CD4-positive, alpha-beta T cell treated with Interleukin-15 for 1 hour (primary cell): ENCODE data around the gene PIP5K1A.
A peak's percentile ranks its signal among the peaks of the same experiment; 100 is the strongest.
"Not testable (repeated sequence)": the region's sequence is repeated elsewhere in the genome, so short reads cannot be mapped to it uniquely, and the experiment has no call there.

Experiments used
- DNase-seq: peaks from one replicate; pipeline ENCODE4 v3.0.0-alpha.2; 2020

Gene PIP5K1A, protein sequence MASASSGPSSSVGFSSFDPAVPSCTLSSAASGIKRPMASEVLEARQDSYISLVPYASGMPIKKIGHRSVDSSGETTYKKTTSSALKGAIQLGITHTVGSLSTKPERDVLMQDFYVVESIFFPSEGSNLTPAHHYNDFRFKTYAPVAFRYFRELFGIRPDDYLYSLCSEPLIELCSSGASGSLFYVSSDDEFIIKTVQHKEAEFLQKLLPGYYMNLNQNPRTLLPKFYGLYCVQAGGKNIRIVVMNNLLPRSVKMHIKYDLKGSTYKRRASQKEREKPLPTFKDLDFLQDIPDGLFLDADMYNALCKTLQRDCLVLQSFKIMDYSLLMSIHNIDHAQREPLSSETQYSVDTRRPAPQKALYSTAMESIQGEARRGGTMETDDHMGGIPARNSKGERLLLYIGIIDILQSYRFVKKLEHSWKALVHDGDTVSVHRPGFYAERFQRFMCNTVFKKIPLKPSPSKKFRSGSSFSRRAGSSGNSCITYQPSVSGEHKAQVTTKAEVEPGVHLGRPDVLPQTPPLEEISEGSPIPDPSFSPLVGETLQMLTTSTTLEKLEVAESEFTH

DNA sequence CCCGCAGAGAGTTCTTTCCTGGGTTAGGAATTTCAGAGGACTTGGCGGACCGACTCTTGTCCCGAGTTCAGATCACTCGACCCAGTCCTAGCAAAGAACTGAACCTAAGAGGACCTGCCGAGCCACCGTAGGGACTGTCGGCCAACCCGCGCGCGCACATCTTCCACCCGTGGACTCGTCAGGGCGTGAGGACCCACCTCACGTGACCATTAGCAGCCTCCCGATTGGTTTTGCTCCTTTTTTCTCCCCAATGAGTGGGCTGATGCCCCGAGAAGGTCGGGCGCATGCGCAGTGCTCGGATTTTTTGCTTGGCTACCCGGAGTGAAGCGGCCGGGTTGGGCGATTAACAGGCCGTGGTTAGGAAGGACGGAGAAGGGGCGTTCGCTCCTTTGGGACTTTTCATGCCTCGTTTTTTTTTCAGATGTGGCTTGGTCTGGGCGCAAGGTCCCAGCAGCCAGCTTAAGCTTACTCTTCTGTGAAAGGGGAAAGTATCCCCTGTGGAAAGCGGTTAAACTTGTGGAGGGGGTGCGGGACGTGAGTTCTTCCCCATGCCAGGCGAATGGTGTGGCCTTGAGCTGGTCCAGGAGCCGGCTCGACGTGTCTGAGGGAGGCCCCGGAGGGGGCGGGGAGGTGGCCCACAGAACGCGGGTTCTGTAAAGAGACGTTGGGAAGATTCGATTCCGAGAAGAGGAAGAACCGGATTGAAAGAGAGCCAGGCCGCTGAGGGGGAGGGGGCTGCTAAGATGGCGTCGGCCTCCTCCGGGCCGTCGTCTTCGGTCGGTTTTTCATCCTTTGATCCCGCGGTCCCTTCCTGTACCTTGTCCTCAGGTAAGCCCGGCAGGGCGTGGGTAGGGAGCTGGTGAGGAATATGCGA lies at the start of gene PIP5K1A:
Gene PIP5K1A, plus strand, starts transcription at position 299 of the 874 bp plus-strand sequence. Its CDS starts 445 bp downstream, at position 744.
- DNase-seq, result peak; percentile 99

GRCh38 chr1:151156515-151156819 lies 41.9 kb upstream of the PIP5K1A start, which contains the start of gene TNFAIP8L2:
TNFAIP8L2 (plus strand) TSS chr1:151156649; CDS start chr1:151158698, 2,049 bp downstream.
- DNase-seq, result peak; percentile 66

- DNase-seq, result peak; percentile 56
Measured at GRCh38 chr1:151157067-151157531, 41.3 kb upstream of the PIP5K1A start.

DNA sequence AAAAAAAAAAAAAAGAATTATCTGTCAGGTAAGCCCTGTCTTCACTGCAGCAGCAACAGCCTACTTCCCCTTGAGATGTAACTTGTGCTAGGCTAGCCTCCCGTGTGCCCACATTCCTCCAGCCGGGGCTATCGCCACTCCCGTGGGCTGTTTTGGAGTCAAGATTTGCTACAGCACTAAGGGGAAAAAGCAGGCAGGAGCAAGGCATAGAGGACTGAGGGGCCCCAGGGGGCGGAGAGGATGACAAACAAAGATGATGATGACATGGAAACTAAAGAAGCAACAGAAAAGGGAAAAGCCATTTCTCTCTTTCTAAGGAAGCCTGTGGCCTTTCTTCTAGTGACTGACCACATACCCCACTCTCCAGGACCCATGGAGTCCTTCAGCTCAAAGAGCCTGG lies 40.0 kb upstream of the PIP5K1A start:
- DNase-seq, result no peak

DNA sequence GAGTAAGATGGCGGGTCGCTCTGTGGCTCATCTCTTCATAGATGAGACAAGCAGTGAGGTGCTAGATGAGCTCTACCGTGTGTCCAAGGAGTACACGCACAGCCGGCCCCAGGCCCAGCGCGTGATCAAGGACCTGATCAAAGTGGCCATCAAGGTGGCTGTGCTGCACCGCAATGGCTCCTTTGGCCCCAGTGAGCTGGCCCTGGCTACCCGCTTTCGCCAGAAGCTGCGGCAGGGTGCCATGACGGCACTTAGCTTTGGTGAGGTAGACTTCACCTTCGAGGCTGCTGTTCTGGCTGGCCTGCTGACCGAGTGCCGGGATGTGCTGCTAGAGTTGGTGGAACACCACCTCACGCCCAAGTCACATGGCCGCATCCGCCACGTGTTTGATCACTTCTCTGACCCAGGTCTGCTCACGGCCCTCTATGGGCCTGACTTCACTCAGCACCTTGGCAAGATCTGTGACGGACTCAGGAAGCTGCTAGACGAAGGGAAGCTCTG lies 39.6 kb upstream of the PIP5K1A start:
- no peak for DNase-seq

GRCh38 chr1:151159373-151159772 lies 39.0 kb upstream of the PIP5K1A start:
- DNase-seq, result no peak

GRCh38 chr1:151164732-151165280 lies 33.5 kb upstream of the PIP5K1A start:
- no peak for DNase-seq

- DNase-seq, result no peak
Measured at GRCh38 chr1:151165281-151165737, 33.0 kb upstream of the PIP5K1A start.

DNA sequence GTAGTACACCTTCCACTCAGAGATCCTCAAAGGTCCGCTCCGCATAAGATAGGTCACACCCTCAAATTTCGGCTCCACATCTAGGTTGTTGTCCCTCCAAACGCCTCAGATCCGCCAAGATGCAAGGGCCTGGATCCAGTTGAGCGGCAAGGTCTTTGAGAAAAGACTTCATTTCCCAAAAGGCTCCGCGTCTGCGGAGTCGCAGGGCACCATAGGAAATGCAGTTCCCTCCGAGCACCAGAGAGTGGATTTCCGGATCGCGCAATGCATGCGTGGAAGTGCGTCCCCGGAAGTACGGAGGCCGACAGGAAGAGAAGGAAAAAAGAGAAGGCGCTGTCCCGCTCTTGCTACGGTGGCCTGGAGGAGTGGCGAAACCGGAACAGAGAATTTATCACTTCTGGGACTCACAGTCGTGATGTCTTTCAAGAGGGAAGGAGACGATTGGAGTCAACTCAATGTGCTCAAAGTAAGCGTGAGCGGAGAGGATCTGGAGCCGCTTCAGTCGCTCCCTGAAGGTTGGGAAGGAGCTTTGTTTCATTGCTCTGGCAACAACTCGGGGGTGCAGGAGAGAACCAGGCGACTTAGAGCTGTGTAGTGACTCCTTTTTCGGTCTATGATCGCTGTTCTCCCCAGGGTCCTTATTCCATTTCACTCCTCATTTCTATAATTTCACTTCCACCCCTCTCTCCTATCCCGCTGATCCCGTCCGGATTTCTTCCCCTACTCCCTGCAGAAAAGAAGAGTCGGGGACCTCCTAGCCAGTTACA lies 32.4 kb upstream of the PIP5K1A start, which contains the start of the genes LYSMD1 and SCNM1:
Gene LYSMD1, minus strand, starts transcription at position 165 of the 767 bp plus-strand sequence. CDS start 644 bp downstream, outside the sequence.
Gene SCNM1, plus strand, starts transcription at position 407 of the 767 bp plus-strand sequence. Its CDS starts 9 bp downstream, at position 416.
- DNase-seq, result peak; percentile 97

DNA sequence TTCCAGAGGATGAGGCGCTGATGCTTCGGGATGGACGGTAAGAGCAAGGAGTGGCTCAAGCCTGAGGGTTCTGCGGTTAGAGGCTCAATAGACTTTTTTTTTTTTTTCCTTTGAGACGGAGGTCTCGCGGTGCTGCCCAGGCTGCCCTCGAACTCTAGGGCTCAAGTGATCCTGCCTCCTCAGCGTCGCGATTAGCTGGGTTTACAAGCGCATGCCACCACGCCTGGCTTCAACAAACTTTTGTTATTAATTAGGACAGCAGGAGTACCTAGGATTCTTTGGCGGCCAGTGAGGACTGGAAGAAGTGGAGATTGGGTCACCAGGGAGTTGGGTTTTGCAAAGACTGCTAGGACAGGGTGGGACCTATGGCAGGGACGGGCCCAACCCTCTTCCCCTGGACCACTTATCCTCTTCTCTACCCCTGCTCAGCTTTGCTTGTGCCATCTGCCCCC lies 31.8 kb upstream of the PIP5K1A start:
- DNase-seq, result no peak

DNA sequence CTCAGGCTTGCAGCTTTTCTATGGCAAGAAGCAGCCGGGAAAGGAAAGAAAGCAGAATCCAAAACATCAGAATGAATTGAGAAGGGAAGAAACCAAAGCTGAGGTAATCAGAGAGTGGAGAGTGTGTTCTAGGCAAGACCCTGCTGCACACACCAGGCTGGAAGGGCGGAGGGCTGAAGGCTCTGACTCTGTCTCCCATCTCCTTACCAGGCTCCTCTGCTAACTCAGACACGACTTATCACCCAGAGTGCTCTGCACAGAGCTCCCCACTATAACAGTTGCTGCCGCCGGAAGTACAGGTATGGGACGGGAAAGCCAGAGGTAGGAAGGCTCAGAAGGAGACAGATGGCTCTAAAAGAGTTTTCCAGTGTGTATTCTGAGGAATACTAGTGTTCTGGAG lies 31.2 kb upstream of the PIP5K1A start:
- no peak for DNase-seq

DNA sequence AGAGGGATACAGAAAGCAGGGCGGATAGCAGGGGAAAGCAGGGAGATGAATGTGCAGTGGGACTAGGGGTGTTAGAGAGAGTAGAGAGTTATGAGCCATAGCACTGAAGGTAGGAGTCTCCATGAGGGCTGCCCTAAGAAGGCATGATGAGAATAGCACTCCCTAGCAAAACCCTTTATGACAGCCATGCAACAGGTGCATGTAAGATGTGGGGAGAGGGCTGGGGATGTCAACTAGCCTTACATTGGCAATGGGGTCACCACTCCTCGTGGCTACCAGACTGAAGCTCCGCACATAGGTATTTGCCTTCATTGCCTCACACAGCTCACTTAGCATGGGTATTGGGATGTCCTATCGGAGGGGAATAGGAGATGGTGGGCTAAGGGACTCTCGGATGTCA lies 27.2 kb upstream of the PIP5K1A start:
- no peak for DNase-seq

DNA sequence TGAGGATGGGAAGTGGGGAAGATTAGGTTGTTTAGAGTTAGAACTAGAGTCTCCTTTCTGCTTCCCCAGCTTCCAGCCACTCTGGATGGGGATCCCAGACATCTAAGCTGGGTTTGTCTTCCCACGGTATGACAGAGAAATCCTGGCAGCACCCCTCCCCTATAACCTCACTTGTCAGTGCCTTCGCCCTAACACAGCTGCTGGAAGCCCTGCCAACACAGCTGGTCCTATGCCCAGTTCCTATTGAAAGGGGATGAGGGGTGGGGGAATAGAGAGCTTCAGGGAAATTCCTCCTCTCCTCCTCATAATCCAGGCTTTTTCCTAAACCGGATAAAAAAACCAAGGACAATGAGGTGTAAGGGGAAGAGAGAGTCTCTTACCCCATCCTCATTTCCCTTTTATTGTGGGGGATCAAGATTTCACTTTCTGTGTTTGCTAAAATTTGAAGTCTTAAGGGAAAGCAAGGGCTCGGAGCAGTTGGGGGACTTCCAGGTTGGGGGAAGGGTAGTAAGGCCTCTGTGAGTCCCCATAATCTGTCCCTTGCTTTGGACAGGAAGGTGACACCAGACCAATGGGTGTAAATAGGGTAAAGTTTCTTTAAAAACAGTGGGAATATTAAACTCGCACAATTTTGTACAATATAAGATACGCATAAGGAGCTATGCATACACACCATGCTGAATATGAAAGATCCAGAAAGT lies 23.2 kb upstream of the PIP5K1A start:
- DNase-seq, result no peak

DNA sequence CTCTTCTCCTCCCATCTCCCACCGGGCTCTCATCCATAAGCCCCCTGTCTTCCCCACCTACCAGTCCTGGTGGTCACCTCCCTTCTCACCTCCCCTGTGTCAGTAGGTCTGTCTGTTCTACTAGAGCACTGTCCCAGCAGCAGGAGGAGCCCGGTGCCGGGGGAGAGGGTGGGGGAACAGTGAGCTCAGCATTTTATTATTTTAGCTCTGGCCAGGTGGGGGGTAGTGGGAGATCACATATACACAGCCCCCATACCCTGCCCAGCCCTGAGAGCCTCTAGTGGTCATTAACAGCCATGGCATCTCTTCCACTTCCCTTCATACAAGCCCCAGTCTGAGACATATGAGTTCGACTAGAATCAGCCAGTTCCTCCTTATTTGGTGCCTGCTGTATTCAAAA lies 22.5 kb upstream of the PIP5K1A start, which contains the start of gene TMOD4:
Gene TMOD4, minus strand, starts transcription at position 119 of the 400 bp plus-strand sequence. CDS start 1,106 bp downstream, outside the sequence.
- DNase-seq, result no peak

GRCh38 chr1:151176514-151177045 lies 21.8 kb upstream of the PIP5K1A start:
- no peak for DNase-seq

DNA sequence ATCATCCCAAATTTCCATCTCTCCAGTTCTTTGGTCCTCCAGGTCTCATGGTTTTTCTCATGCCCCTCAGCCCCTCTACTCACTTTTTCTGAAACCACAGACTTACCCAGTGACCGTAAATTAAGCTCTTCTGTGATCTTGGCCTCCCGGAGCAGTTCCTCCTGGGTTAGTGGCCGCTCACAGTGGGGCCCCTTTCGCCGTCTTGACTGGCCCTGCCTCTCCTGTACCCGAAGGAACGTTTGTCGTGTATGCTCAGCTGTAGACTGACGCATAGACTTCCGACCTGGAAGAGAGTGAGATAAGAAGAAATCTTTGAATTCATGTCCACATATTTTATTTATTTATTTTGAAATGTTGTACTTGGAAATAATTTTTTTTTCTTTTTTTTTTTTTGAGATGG lies 14.1 kb upstream of the PIP5K1A start:
- DNase-seq, result no peak

- no peak for DNase-seq
Measured at GRCh38 chr1:151187205-151187604, 11.1 kb upstream of the PIP5K1A start.

- DNase-seq, result not testable (repeated sequence)
Measured at GRCh38 chr1:151188667-151189066, 9.7 kb upstream of the PIP5K1A start.

- peak; percentile 85 for DNase-seq
Measured at GRCh38 chr1:151189637-151190445, 8.5 kb upstream of the PIP5K1A start, which contains the start of gene VPS72. VPS72 (minus strand) TSS chr1:151190197; CDS start chr1:151190121, 76 bp downstream.
